PFSK-1 (cell line): ENCODE measurements around the gene ABHD4.

ENCODE experiments used
- POLR2AphosphoS5 ChIP-seq: IDR thresholded peaks from 2 replicates; pipeline ENCODE4 v1.6.1; 2012; ENCODE audit warnings: low read depth, mild to moderate bottlenecking, control low read depth, low read length, moderate library complexity
- REST ChIP-seq, 2 experiments: IDR thresholded peaks; 2 replicates each; pipeline versions ENCODE4 v1.6.1 to v1.8.0; 2011 to 2012; ENCODE audit warnings: low read depth in 2 of 2, low read length in 2 of 2, control low read depth in 1 of 2, inconsistent platforms in 1 of 2, mild to moderate bottlenecking in 1 of 2, moderate library complexity in 1 of 2; ENCODE audit not compliant: insufficient read depth in 1 of 2
- SIN3A ChIP-seq: IDR thresholded peaks from 2 replicates; pipeline ENCODE4 v1.6.1; 2012; ENCODE audit warnings: mild to moderate bottlenecking, low read length, moderate library complexity, borderline replicate concordance; ENCODE audit not compliant: insufficient read depth
- TAF1 ChIP-seq: IDR thresholded peaks from 2 replicates; pipeline ENCODE4 v1.6.1; 2012; ENCODE audit warnings: low read length, control low read depth, borderline replicate concordance; ENCODE audit not compliant: insufficient read depth

GRCh38 chr14:22573804-22574203 is 24.3 kb upstream of the ABHD4 start:
- TF ChIP-seq SIN3A: no peak
- no peak for TF ChIP-seq POLR2AphosphoS5
- no peak for TF ChIP-seq REST (IDR thresholded peaks at IDR 0.05; ENCODE audit: insufficient read depth in 1 of 2, low read depth in 2 of 2, low read length in 2 of 2)
- no peak for TF ChIP-seq TAF1
